Large intestine (tissue), 12 donors: ENCODE results near the gene UBA52. TPM values are rescaled to one million over a fixed set of nuclear protein-coding genes. Genes with fewer than 3 reads are reported as not detected.
A peak's percentile ranks its signal among the peaks of the same experiment; 100 is the strongest.
"Not testable (repeated sequence)": the region's sequence is repeated elsewhere in the genome, so short reads cannot be mapped to it uniquely, and the experiment has no call there.

ENCODE experiments used
- DNase-seq, 2 donors: peaks; one replicate each; pipeline versions ENCODE4 v3.0.0 to v3.0.0-alpha.2; 2013
- H3K27ac ChIP-seq: one replicate; pipeline ENCODE4 v1.5.1; 2013; ENCODE audit warnings: low read length
- H3K27me3 ChIP-seq: 2 replicates; pipeline ENCODE4 v1.6.1; 2013; ENCODE audit warnings: low read length; ENCODE audit not compliant: control insufficient read depth, insufficient read depth
- H3K36me3 ChIP-seq: 2 replicates; pipeline ENCODE4 v1.6.1; 2013; ENCODE audit warnings: low read length; ENCODE audit not compliant: control insufficient read depth, insufficient read depth
- H3K4me1 ChIP-seq: one replicate; pipeline ENCODE4 v1.6.1; 2013; ENCODE audit warnings: low read length; ENCODE audit not compliant: control insufficient read depth, insufficient read depth
- H3K4me3 ChIP-seq: one replicate; pipeline ENCODE4 v1.5.1; 2013; ENCODE audit warnings: low read length
- H3K9me3 ChIP-seq: one replicate; pipeline ENCODE4 v1.6.1; 2013; ENCODE audit warnings: mild to moderate bottlenecking, low read depth, low read length, moderate library complexity; ENCODE audit not compliant: control insufficient read depth
- WGBS: methylation state at CpG from one replicate; pipeline ENCODE4 v1.1.5; 2013; ENCODE audit warnings: low lambda C conversion rate; ENCODE audit not compliant: insufficient coverage; 5-methylcytosine and 5-hydroxymethylcytosine counted together
- long read RNA-seq, 11 donors: transcript quantifications; one replicate each; lab custom pipeline, GENCODE V29; 2026
- polyA plus RNA-seq: library from polyadenylated mRNA; unstranded; fragments of 120-200 nt; gene quantifications from one replicate; pipeline ENCODE4 v1.2.1, GENCODE V29; 2013

The UBA52 gene
- polyA plus RNA-seq = 901 TPM
- long read RNA-seq, donor 1, transcript UBA52-209 (4 exons, 514 nt) = minor isoform, 103 of 395 reads
- long read RNA-seq, donor 1, transcript UBA52-202 (5 exons, 2,845 nt) = minor isoform, 101 of 395 reads
- long read RNA-seq, donor 1, transcript UBA52-201 (5 exons, 572 nt) = major isoform, 132 of 395 reads
- long read RNA-seq, donor 1, partial matches to known transcripts = 24 of 395 reads
- long read RNA-seq, donor 1, other reads (novel, unspliced or antisense) = 30 of 395 reads
- long read RNA-seq, donor 2, transcript UBA52-202 (5 exons, 2,845 nt) = major isoform, 227 of 701 reads
- long read RNA-seq, donor 2, transcript UBA52-209 (4 exons, 514 nt) = minor isoform, 161 of 701 reads
- long read RNA-seq, donor 2, transcript UBA52-206 (3 exons, 508 nt) = minor isoform, 5 of 701 reads
- long read RNA-seq, donor 2, transcript UBA52-201 (5 exons, 572 nt) = minor isoform, 205 of 701 reads
- long read RNA-seq, donor 2, partial matches to known transcripts = 59 of 701 reads
- long read RNA-seq, donor 2, other reads (novel, unspliced or antisense) = 41 of 701 reads
- long read RNA-seq, donor 3 = 0 reads
- long read RNA-seq, donor 4, transcript UBA52-202 (5 exons, 2,845 nt) = minor isoform, 22 of 99 reads
- long read RNA-seq, donor 4, transcript UBA52-209 (4 exons, 514 nt) = minor isoform, 17 of 99 reads
- long read RNA-seq, donor 4, transcript UBA52-201 (5 exons, 572 nt) = major isoform, 44 of 99 reads
- long read RNA-seq, donor 4, partial matches to known transcripts = 8 of 99 reads
- long read RNA-seq, donor 4, other reads (novel, unspliced or antisense) = 6 of 99 reads
- long read RNA-seq, donor 5, transcript UBA52-209 (4 exons, 514 nt) = minor isoform, 75 of 346 reads
- long read RNA-seq, donor 5, transcript UBA52-201 (5 exons, 572 nt) = major isoform, 138 of 346 reads
- long read RNA-seq, donor 5, transcript UBA52-202 (5 exons, 2,845 nt) = minor isoform, 82 of 346 reads
- long read RNA-seq, donor 5, partial matches to known transcripts = 23 of 346 reads
- long read RNA-seq, donor 5, other reads (novel, unspliced or antisense) = 27 of 346 reads
- long read RNA-seq, donor 6, transcript UBA52-206 (3 exons, 508 nt) = minor isoform, 7 of 704 reads
- long read RNA-seq, donor 6, transcript UBA52-209 (4 exons, 514 nt) = minor isoform, 150 of 704 reads
- long read RNA-seq, donor 6, transcript UBA52-201 (5 exons, 572 nt) = major isoform, 243 of 704 reads
- long read RNA-seq, donor 6, transcript UBA52-202 (5 exons, 2,845 nt) = minor isoform, 131 of 704 reads
- long read RNA-seq, donor 6, partial matches to known transcripts = 112 of 704 reads
- long read RNA-seq, donor 6, other reads (novel, unspliced or antisense) = 59 of 704 reads
- long read RNA-seq, donor 7, transcript UBA52-202 (5 exons, 2,845 nt) = minor isoform, 82 of 429 reads
- long read RNA-seq, donor 7, transcript UBA52-201 (5 exons, 572 nt) = major isoform, 167 of 429 reads
- long read RNA-seq, donor 7, transcript UBA52-209 (4 exons, 514 nt) = minor isoform, 116 of 429 reads
- long read RNA-seq, donor 7, partial matches to known transcripts = 49 of 429 reads
- long read RNA-seq, donor 7, other reads (novel, unspliced or antisense) = 13 of 429 reads
- long read RNA-seq, donor 8, transcript UBA52-206 (3 exons, 508 nt) = minor isoform, 8 of 1,063 reads
- long read RNA-seq, donor 8, transcript UBA52-201 (5 exons, 572 nt) = major isoform, 421 of 1,063 reads
- long read RNA-seq, donor 8, transcript UBA52-202 (5 exons, 2,845 nt) = minor isoform, 223 of 1,063 reads
- long read RNA-seq, donor 8, transcript UBA52-209 (4 exons, 514 nt) = minor isoform, 209 of 1,063 reads
- long read RNA-seq, donor 8, partial matches to known transcripts = 107 of 1,063 reads
- long read RNA-seq, donor 8, other reads (novel, unspliced or antisense) = 83 of 1,063 reads
- long read RNA-seq, donor 9, transcript UBA52-201 (5 exons, 572 nt) = major isoform, 261 of 720 reads
- long read RNA-seq, donor 9, transcript UBA52-202 (5 exons, 2,845 nt) = minor isoform, 171 of 720 reads
- long read RNA-seq, donor 9, transcript UBA52-209 (4 exons, 514 nt) = minor isoform, 148 of 720 reads
- long read RNA-seq, donor 9, partial matches to known transcripts = 79 of 720 reads
- long read RNA-seq, donor 9, other reads (novel, unspliced or antisense) = 55 of 720 reads
- long read RNA-seq, donor 10, transcript UBA52-209 (4 exons, 514 nt) = minor isoform, 126 of 604 reads
- long read RNA-seq, donor 10, transcript UBA52-201 (5 exons, 572 nt) = major isoform, 217 of 604 reads
- long read RNA-seq, donor 10, transcript UBA52-202 (5 exons, 2,845 nt) = minor isoform, 151 of 604 reads
- long read RNA-seq, donor 10, partial matches to known transcripts = 66 of 604 reads
- long read RNA-seq, donor 10, other reads (novel, unspliced or antisense) = 41 of 604 reads
- long read RNA-seq, donor 11, transcript UBA52-206 (3 exons, 508 nt) = minor isoform, 5 of 487 reads
- long read RNA-seq, donor 11, transcript UBA52-209 (4 exons, 514 nt) = minor isoform, 115 of 487 reads
- long read RNA-seq, donor 11, transcript UBA52-202 (5 exons, 2,845 nt) = minor isoform, 111 of 487 reads
- long read RNA-seq, donor 11, transcript UBA52-201 (5 exons, 572 nt) = major isoform, 168 of 487 reads
- long read RNA-seq, donor 11, partial matches to known transcripts = 60 of 487 reads
- long read RNA-seq, donor 11, other reads (novel, unspliced or antisense) = 26 of 487 reads

DNA sequence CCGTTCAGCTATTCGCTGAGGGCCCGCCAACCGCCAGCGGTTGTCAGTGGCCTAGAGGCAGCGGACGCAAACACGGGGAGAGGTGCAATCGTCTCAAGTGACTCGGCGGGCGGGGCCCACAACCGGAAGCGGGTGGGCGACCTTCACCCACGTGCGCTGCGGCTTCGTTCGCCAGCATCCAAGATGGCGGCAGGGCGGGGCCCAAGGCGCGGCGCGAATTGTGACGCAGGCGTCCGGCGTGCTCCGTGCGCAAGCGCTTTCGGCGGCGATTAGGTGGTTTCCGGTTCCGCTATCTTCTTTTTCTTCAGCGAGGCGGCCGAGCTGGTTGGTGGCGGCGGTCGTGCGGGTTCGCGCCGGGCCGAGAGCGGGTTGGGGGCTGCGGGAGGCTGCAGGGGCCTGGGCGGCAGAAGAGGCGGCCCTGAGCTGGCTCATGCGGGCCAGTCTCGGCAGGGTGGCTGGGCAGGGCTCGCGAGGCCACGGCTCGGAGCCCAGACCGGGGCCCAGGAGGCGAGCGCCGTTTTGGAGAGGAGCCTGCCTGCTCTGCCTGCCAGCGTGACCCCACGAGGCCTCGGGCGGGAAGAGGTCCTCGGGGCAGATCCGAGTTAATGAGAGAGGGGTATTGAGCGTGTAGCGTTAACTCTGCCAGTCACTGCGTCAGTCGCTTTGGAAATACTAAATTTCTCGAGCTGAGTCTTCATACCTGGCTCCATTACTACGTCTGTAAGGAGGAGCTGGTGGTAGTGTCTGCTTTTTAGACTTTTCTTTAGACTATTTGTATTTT is at the start of gene UBA52:
Gene UBA52 (plus strand): TSS at position 294 of the 781 bp plus-strand sequence. CDS start 1,444 bp downstream, outside the sequence.
- H3K27ac ChIP-seq = peak within 1 kb of the TSS; percentile 87
- peaks cover 11% of the 10 kb centered on the region for H3K4me1 ChIP-seq
- no peaks in the 10 kb centered on the region for H3K9me3 ChIP-seq
- H3K36me3 ChIP-seq = peaks cover 61% of the 10 kb centered on the region
- peak within 1 kb of the TSS; percentile 84 for H3K4me3 ChIP-seq
- DNase-seq = peak; percentile 98 to 99
- 0% methylated on average over 4 of the region's 75 CpGs for WGBS
- no peaks in the 10 kb centered on the region for H3K27me3 ChIP-seq

DNA sequence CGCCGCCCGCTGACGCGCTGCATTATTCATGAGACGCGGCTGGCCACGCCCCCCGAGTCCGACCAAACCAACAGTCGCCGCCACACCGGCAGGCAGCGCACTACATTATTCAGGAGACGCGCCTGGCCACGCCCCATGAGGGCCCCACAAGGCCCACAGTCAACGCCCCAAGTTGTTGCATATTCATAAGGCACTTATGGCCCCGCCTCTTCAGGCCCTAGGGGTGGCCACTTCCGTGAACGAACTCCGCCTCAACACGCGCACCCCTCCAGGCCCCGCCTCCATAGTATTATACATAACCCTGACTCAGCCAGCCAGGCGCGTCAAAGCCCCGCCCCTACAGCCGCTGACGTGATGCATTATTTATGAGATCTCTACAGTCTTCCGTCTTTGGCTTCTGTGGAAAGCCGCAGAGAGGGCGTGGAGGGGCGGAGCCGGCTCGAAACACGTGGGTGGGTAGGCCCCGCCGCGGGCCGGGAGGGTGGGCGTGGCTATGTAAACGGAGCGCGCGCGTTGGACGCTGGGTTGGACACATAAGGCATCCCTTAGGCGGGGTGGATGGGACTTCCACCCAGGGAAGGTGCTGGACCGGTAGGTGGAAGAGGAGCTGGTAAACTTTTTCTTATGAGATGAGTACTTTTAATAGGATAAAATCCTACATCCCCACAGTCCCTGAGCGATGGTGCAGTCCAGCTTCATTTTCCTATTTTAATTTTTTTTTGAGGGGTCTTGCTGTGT is 49.4 kb upstream of the UBA52 start:
- no peaks in the 10 kb centered on the region for H3K36me3 ChIP-seq
- 67% methylated on average over 1 of the region's 51 CpGs for WGBS
- H3K4me3 ChIP-seq = peak overlapping the region; percentile 97
- H3K4me1 ChIP-seq = peaks cover 28% of the 10 kb centered on the region
- peak; percentile 100 for DNase-seq
- no peaks in the 10 kb centered on the region for H3K9me3 ChIP-seq
- H3K27me3 ChIP-seq = no peaks in the 10 kb centered on the region
- peak overlapping the region; percentile 39 for H3K27ac ChIP-seq

DNA sequence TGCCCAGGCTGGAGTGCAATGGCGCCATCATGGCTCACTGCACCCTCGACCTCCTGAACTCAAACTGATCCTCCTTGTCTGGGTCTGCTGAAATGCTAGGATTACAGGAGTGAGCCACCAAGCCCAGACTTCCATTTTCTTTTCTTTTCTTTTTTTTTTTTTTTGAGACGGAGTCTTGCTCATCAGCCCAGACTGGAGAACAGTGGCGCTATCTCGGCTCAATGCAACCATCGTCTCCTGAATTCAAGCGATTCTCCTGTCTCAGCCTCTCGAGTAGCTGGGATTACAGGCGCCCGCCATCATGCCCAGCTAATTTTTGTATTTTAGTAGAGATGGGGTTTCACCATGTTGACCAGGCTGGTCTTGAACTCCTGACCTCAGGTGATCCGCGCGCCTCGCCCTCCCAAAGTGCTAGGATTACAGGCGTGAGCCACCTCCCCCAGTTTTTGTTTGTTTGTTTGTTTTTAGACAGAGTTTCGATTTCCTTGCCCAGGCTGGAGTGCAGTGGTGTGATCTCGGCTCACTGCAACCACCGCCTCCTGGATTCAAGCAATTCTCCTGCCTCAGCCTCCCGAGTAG is 48.7 kb upstream of the UBA52 start:
- 0% methylated on average over 1 of the region's 19 CpGs for WGBS
- H3K4me3 ChIP-seq = peak overlapping the region; percentile 16
- not testable (repeated sequence) for H3K27me3 ChIP-seq, DNase-seq, H3K36me3 ChIP-seq, H3K9me3 ChIP-seq
- peaks cover 25% of the 10 kb centered on the region for H3K4me1 ChIP-seq
- H3K27ac ChIP-seq = peak overlapping the region; percentile 39

DNA sequence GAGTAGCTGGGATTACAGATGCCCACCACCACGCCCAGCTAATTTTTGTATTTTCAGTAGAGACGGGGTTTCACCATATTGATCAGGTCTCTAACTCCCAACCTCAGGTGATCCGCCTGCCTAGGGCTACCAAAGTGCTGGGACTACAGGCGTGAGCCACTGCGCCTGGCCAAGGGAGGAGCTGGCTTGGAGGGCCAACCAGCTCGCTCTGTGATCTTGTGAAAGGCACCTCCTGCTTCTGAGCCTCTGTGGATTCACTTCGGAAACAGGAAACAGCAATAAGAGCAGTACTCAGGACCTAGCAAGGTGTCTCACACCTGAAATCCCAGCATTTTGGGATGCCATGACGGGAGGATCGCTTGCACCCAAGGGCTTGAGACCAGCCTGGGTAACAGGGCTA is 47.8 kb upstream of the UBA52 start:
- H3K27me3 ChIP-seq = no peaks in the 10 kb centered on the region
- H3K4me3 ChIP-seq = no peak overlapping the region
- H3K4me1 ChIP-seq = peaks cover 16% of the 10 kb centered on the region
- H3K36me3 ChIP-seq = no peaks in the 10 kb centered on the region
- no peaks in the 10 kb centered on the region for H3K9me3 ChIP-seq
- DNase-seq = no peak
- no CpG with 5 or more reads among the region's 9 CpGs for WGBS
- H3K27ac ChIP-seq = no peak overlapping the region

DNA sequence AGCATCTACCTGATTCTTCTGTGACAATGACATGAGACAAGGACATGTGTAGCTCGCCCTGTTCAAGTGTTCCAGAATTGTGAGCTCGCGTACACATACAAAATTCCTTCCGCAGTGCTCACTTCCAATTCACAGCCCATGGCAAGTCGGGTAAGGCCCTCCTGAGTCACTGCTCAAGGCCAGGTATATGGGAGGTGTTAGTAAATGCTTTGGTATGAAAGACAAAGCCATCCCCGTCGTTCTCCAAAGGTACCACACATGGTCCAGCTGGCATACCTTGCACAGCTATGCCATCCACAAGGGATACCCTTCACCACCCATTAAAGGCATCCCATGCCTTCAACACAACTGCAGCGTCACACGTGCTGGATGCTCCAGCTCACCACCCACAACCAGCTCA is 45.3 kb upstream of the UBA52 start:
- DNase-seq = no peak
- Histone ChIP-seq H3K4me3 (no peak overlapping the region), H3K27ac (no peak overlapping the region), H3K9me3 (no peaks in the 10 kb centered on the region), H3K36me3 (peaks cover 2% of the 10 kb centered on the region), H3K27me3 (no peaks in the 10 kb centered on the region), H3K4me1 (no peaks in the 10 kb centered on the region)
- WGBS = no CpG with 5 or more reads among the region's 9 CpGs

DNA sequence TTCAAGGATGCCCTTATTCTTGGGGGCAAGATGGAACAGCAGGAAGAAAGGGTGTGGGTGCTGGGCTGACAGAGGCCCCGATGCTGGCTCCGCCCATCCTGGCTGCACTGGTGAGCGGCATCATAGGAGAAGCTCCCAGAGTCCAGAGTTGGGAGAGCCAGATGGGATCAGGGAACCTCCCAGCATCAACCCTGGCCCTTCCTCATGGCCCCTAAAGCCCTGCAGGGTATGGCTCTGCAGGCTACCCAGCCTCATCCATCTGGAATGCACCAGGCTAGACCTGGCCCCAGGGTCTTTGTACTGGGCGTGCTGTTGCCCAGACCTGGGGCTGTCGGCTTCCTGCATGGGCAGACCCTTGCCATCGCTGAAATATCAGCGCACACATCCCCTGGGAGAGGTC is 41.9 kb upstream of the UBA52 start:
- Histone ChIP-seq H3K27ac (no peak overlapping the region), H3K9me3 (no peaks in the 10 kb centered on the region), H3K4me3 (no peak overlapping the region), H3K4me1 (no peaks in the 10 kb centered on the region), H3K36me3 (peaks cover 24% of the 10 kb centered on the region), H3K27me3 (no peaks in the 10 kb centered on the region)
- DNase-seq = no peak
- WGBS = no CpG with 5 or more reads among the region's 7 CpGs

DNA sequence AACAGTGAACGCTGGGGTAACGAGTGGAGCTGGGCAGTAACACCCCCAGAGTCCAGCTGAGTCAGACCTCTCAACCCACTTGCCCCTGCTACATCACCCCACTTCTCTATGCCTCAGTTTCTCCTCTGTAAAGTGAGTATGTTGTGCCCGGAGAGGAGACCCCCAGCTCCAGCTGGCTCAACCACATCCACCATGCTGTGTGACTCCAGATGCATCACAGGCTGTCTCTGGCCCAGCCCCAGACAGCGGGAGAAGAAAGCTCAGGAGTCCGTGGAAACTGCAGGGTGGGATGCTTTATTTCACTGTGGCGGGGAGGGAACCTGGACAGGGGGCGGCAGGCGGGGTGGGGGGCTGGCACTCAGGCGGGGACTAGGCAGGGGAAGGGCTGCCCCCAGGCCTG is 40.2 kb upstream of the UBA52 start:
- no peak overlapping the region for H3K4me3 ChIP-seq
- H3K9me3 ChIP-seq = no peaks in the 10 kb centered on the region
- no peaks in the 10 kb centered on the region for H3K4me1 ChIP-seq
- no CpG with 5 or more reads among the region's 9 CpGs for WGBS
- DNase-seq = no peak
- H3K27ac ChIP-seq = no peak overlapping the region
- H3K27me3 ChIP-seq = no peaks in the 10 kb centered on the region
- H3K36me3 ChIP-seq = peaks cover 38% of the 10 kb centered on the region
